ENCODE results near the gene STK33. TPM values are rescaled to one million over a fixed set of nuclear protein-coding genes. Genes with fewer than 3 reads are reported as not detected.

The STK33 gene
- total RNA-seq, 2 experiments from 2014 or later: not detected

DNA sequence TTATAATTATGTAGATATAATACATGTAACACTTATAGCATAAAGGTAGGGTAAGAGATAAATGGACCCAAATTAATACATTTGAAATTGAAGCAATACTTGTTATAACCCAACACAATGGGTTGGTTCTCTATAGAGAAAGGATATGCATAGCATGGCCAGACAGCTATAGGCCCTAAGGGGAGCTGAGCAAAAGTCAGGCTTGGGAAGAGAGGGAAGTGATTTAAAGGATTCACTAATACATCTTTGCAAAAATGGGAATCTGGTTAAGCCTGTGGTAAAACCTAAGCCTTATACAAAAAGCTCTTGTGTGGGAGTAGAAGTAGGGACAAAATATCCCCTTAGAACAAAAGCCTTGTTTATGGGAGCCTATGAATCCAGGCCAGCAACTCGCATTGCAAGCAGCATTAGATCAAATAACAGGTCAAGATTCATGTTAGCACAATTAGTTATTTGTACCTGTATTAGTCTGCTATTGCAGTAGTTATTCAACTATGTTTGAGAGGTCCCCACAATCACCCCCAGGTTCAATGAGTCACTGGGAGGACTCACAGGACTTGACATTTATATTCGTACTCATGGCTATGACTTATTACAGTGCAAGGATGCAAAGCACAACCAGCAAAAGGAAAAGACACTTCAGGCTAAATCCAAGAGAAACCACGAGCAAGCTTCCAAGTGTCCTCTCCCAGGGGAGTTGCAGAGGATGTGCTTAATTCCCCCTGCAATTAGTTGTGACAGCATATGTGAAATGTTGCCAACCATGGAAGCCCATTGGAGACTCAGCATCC is 185.7 kb downstream of the STK33 start:
- H3K4me3 ChIP-seq (ENCODE audit: low read length): no peak overlapping the region
- no peaks in the 10 kb centered on the region for H3K27me3 ChIP-seq (ENCODE audit: control insufficient read depth in 1 of 2, insufficient read depth in 2 of 2, low read length in 2 of 2)
- H3K9me3 ChIP-seq (ENCODE audit: control insufficient read depth in 1 of 2, insufficient read depth in 1 of 2, low read length in 2 of 2): no peaks in the 10 kb centered on the region
- ChIA-PET POLR2A (no interaction called here), CTCF (no interaction called here)
- H3K27me3 Mint-ChIP-seq: no peaks in the 10 kb centered on the region
- H3K4me1 Mint-ChIP-seq (ENCODE audit: low read depth): no peaks in the 10 kb centered on the region
- intact Hi-C loops (cut with DNase I, micrococcal nuclease): no loop called here
- peaks cover 5% of the 10 kb centered on the region for H3K9me3 Mint-ChIP-seq
- TF ChIP-seq, protein P1, sequence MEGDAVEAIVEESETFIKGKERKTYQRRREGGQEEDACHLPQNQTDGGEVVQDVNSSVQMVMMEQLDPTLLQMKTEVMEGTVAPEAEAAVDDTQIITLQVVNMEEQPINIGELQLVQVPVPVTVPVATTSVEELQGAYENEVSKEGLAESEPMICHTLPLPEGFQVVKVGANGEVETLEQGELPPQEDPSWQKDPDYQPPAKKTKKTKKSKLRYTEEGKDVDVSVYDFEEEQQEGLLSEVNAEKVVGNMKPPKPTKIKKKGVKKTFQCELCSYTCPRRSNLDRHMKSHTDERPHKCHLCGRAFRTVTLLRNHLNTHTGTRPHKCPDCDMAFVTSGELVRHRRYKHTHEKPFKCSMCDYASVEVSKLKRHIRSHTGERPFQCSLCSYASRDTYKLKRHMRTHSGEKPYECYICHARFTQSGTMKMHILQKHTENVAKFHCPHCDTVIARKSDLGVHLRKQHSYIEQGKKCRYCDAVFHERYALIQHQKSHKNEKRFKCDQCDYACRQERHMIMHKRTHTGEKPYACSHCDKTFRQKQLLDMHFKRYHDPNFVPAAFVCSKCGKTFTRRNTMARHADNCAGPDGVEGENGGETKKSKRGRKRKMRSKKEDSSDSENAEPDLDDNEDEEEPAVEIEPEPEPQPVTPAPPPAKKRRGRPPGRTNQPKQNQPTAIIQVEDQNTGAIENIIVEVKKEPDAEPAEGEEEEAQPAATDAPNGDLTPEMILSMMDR (IDR thresholded peaks at IDR 0.05): no peak
- H3K36me3 Mint-ChIP-seq (ENCODE audit: low read depth): no peaks in the 10 kb centered on the region
- no peak for ATAC-seq (ENCODE audit: poor library complexity)
- H3K27ac ChIP-seq (ENCODE audit: low read depth in 1 of 2, low read length in 2 of 2): no peak overlapping the region
- no peaks in the 10 kb centered on the region for H3K36me3 ChIP-seq (ENCODE audit: insufficient read depth, low read length)
- no peaks in the 10 kb centered on the region for H3K4me1 ChIP-seq (ENCODE audit: insufficient read depth, low read length)
- no peak overlapping the region for H3K27ac Mint-ChIP-seq
- no peak overlapping the region for H3K4me3 Mint-ChIP-seq
- DNase-seq: no peak

GRCh38 chr11:8403310-8403709 is 190.7 kb downstream of the STK33 start:
- POLR2A ChIA-PET: no interaction called here

GRCh38 chr11:8392886-8393285 is 201.1 kb downstream of the STK33 start:
- peaks cover 8% of the 10 kb centered on the region for H3K27me3 Mint-ChIP-seq
- intact Hi-C loops (cut with DNase I, micrococcal nuclease): no loop called here
- ATAC-seq (ENCODE audit: poor library complexity): no peak
- H3K36me3 Mint-ChIP-seq (ENCODE audit: low read depth): no peaks in the 10 kb centered on the region
- no peak overlapping the region for H3K27ac Mint-ChIP-seq
- no peak for DNase-seq
- no peaks in the 10 kb centered on the region for H3K27me3 ChIP-seq (ENCODE audit: control insufficient read depth in 1 of 2, insufficient read depth in 2 of 2, low read length in 2 of 2)
- no peaks in the 10 kb centered on the region for H3K9me3 Mint-ChIP-seq
- H3K4me3 ChIP-seq (ENCODE audit: low read length): no peak overlapping the region
- ChIA-PET POLR2A (no interaction called here), CTCF (no interaction called here)
- no peak overlapping the region for H3K4me3 Mint-ChIP-seq
- no peaks in the 10 kb centered on the region for H3K4me1 ChIP-seq (ENCODE audit: insufficient read depth, low read length)
- H3K4me1 Mint-ChIP-seq (ENCODE audit: low read depth): no peaks in the 10 kb centered on the region
- no peaks in the 10 kb centered on the region for H3K36me3 ChIP-seq (ENCODE audit: insufficient read depth, low read length)
- TF ChIP-seq, protein P1 (IDR thresholded peaks at IDR 0.05): no peak
- H3K27ac ChIP-seq (ENCODE audit: low read depth in 1 of 2, low read length in 2 of 2): no peak overlapping the region
- H3K9me3 ChIP-seq (ENCODE audit: control insufficient read depth in 1 of 2, insufficient read depth in 1 of 2, low read length in 2 of 2): peaks cover 0 to 7% of the 10 kb centered on the region in 2 experiments

More at GRCh38 chr11:8403310-8403709, 190.7 kb downstream of the STK33 start:
- no peaks in the 10 kb centered on the region for H3K27me3 ChIP-seq (ENCODE audit: control insufficient read depth in 1 of 2, insufficient read depth in 2 of 2, low read length in 2 of 2)
- Mint-ChIP-seq H3K27ac (no peak overlapping the region), H3K27me3 (no peaks in the 10 kb centered on the region), H3K4me3 (no peak overlapping the region), H3K4me1 (ENCODE audit: low read depth) (no peaks in the 10 kb centered on the region), H3K36me3 (ENCODE audit: low read depth) (no peaks in the 10 kb centered on the region), H3K9me3 (peaks cover 8% of the 10 kb centered on the region)
- ATAC-seq (ENCODE audit: poor library complexity): no peak
- H3K9me3 ChIP-seq (ENCODE audit: control insufficient read depth in 1 of 2, insufficient read depth in 1 of 2, low read length in 2 of 2): no peaks in the 10 kb centered on the region
- no peaks in the 10 kb centered on the region for H3K36me3 ChIP-seq (ENCODE audit: insufficient read depth, low read length)
- H3K4me1 ChIP-seq (ENCODE audit: insufficient read depth, low read length): no peaks in the 10 kb centered on the region
- no peak overlapping the region for H3K4me3 ChIP-seq (ENCODE audit: low read length)
- no peak overlapping the region for H3K27ac ChIP-seq (ENCODE audit: low read depth in 1 of 2, low read length in 2 of 2)
- CTCF ChIA-PET: interaction anchor here (0.7 kb wide), 1 partner anchor 12 kb away, joined by 3 read pairs; no protein-coding TSS in a partner anchor
- TF ChIP-seq, protein P1 (IDR thresholded peaks at IDR 0.05): no peak
- intact Hi-C loops (cut with DNase I, micrococcal nuclease): no loop called here
- no peak for DNase-seq
